HEK293 (cell line): ENCODE results near the gene ZMYND10.

ENCODE experiments used
- CTCF ChIA-PET: fragments of 350-600 bp; formaldehyde crosslinking; extraction: SDS; loops from one replicate; lab custom pipeline; 2021; ENCODE audit warnings: antibody characterized with exemption; lab: Yijun Ruan, JAX
- POLR2A ChIA-PET: fragments of 300-600 bp; formaldehyde crosslinking; extraction: SDS; loops from one replicate; lab custom pipeline; 2020; ENCODE audit warnings: antibody characterized with exemption, inconsistent platforms; lab: Yijun Ruan, JAX
- H3K27ac ChIP-seq: fragments of 200-500 bp; sonication (Bioruptor generic); 2 replicates; pipeline ENCODE4 v1.5.1; 2014; ENCODE audit warnings: low read depth, low read length, control low read depth, inconsistent platforms; ENCODE audit errors: extremely low read depth
- H3K36me3 ChIP-seq, 2 experiments: fragments of 200-500 bp in 1 of 2; sonication (Bioruptor generic) in 1 of 2; 1 replicate in 1 of 2; 2 replicates in 1 of 2; pipeline ENCODE4 v1.5.1; 2014 to 2017; ENCODE audit warnings: inconsistent platforms in 2 of 2, low read length in 2 of 2; ENCODE audit not compliant: control insufficient read depth in 2 of 2, insufficient read depth in 1 of 2
- H3K4me1 ChIP-seq: fragments of 200-500 bp; sonication (Bioruptor generic); 2 replicates; pipeline ENCODE4 v1.5.1; 2014; ENCODE audit warnings: mild to moderate bottlenecking, low read length, inconsistent platforms; ENCODE audit not compliant: control insufficient read depth, insufficient read depth
- H3K4me3 ChIP-seq: 2 replicates; pipeline ENCODE4 v1.5.1; 2011; ENCODE audit warnings: low read depth, mild to moderate bottlenecking, control low read depth, low read length, moderate library complexity
- H3K9me3 ChIP-seq: fragments of 200-500 bp; sonication (Bioruptor generic); 2 replicates; pipeline ENCODE4 v1.5.1; 2014; ENCODE audit warnings: low read depth, low read length, inconsistent platforms; ENCODE audit not compliant: control insufficient read depth, insufficient read depth
- GLI4 ChIP-seq: fragments of 450-650 bp; formaldehyde crosslinking; IDR thresholded peaks from 2 replicates; pipeline ENCODE4 v1.5.1; 2016; ENCODE audit warnings: missing biosample characterization, missing genetic modification characterization
- KLF17 ChIP-seq: fragments of 450-650 bp; formaldehyde crosslinking; IDR thresholded peaks from 2 replicates; pipeline ENCODE4 v1.5.1; 2016; ENCODE audit warnings: missing biosample characterization, missing genetic modification characterization
- SCRT1 ChIP-seq: fragments of 450-650 bp; formaldehyde crosslinking; IDR thresholded peaks from 2 replicates; pipeline ENCODE4 v1.5.1; 2016; ENCODE audit warnings: missing biosample characterization, missing genetic modification characterization, borderline replicate concordance
- SCRT2 ChIP-seq: fragments of 450-650 bp; formaldehyde crosslinking; IDR thresholded peaks from 2 replicates; pipeline ENCODE4 v1.5.1; 2016; ENCODE audit warnings: missing biosample characterization, missing genetic modification characterization
- SP3 ChIP-seq: fragments of 450-650 bp; formaldehyde crosslinking; IDR thresholded peaks from 2 replicates; pipeline ENCODE4 v1.5.1; 2016; ENCODE audit warnings: missing biosample characterization, missing genetic modification characterization
- TCF7L2 ChIP-seq: IDR thresholded peaks from 2 replicates; pipeline ENCODE4 v1.6.1; 2011; ENCODE audit warnings: low read depth, mild to moderate bottlenecking, inconsistent platforms, low read length, moderate library complexity, borderline replicate concordance
- YY2 ChIP-seq: fragments of 450-650 bp; formaldehyde crosslinking; IDR thresholded peaks from 2 replicates; pipeline ENCODE4 v1.5.1; 2016; ENCODE audit warnings: missing biosample characterization, missing genetic modification characterization
- ZBTB7A ChIP-seq: fragments of 450-650 bp; formaldehyde crosslinking; IDR thresholded peaks from 2 replicates; pipeline ENCODE4 v1.5.1; 2016; ENCODE audit warnings: low read depth, missing biosample characterization, missing genetic modification characterization
- ZNF148 ChIP-seq: fragments of 450-650 bp; formaldehyde crosslinking; IDR thresholded peaks from 2 replicates; pipeline ENCODE4 v1.5.0; 2017; ENCODE audit warnings: missing biosample characterization, missing genetic modification characterization, borderline replicate concordance
- ZNF214 ChIP-seq: fragments of 450-650 bp; formaldehyde crosslinking; IDR thresholded peaks from 2 replicates; pipeline ENCODE4 v1.5.1; 2017; ENCODE audit warnings: missing biosample characterization, mild to moderate bottlenecking, missing genetic modification characterization, borderline replicate concordance
- ZNF274 ChIP-seq, 2 experiments: fragments of 200-500 bp in 1 of 2; fragments of 450-650 bp in 1 of 2; sonication (Bioruptor generic) in 1 of 2; formaldehyde crosslinking in 1 of 2; IDR thresholded peaks; 2 replicates each; pipeline versions ENCODE4 v1.5.1 to v1.6.1; 2014 to 2016; ENCODE audit warnings: borderline replicate concordance in 1 of 2, inconsistent platforms in 1 of 2, low read length in 1 of 2, missing biosample characterization in 1 of 2, missing genetic modification characterization in 1 of 2
- ZNF311 ChIP-seq: fragments of 450-650 bp; formaldehyde crosslinking; IDR thresholded peaks from 2 replicates; pipeline ENCODE4 v1.5.1; 2017; ENCODE audit warnings: missing biosample characterization, missing genetic modification characterization, borderline replicate concordance
- ZNF473 ChIP-seq: fragments of 450-650 bp; formaldehyde crosslinking; IDR thresholded peaks from 2 replicates; pipeline ENCODE4 v1.5.1; 2017; ENCODE audit warnings: missing biosample characterization, missing genetic modification characterization
- ZNF510 ChIP-seq: fragments of 450-650 bp; formaldehyde crosslinking; IDR thresholded peaks from 2 replicates; pipeline ENCODE4 v1.5.1; 2018; ENCODE audit warnings: mild to moderate bottlenecking, missing genetic modification characterization, missing biosample characterization; ENCODE audit not compliant: insufficient replicate concordance
- ZNF529 ChIP-seq: fragments of 450-650 bp; formaldehyde crosslinking; IDR thresholded peaks from 2 replicates; pipeline ENCODE4 v1.5.1; 2017; ENCODE audit warnings: missing genetic modification characterization, missing biosample characterization; ENCODE audit not compliant: insufficient replicate concordance
- ZNF629 ChIP-seq: fragments of 450-650 bp; formaldehyde crosslinking; IDR thresholded peaks from 2 replicates; pipeline ENCODE4 v1.5.1; 2017; ENCODE audit warnings: missing biosample characterization, missing genetic modification characterization
- ZNF707 ChIP-seq: fragments of 450-650 bp; formaldehyde crosslinking; IDR thresholded peaks from 2 replicates; pipeline ENCODE4 v1.5.1; 2016; ENCODE audit warnings: missing biosample characterization, missing genetic modification characterization
- ZNF768 ChIP-seq: fragments of 450-650 bp; formaldehyde crosslinking; IDR thresholded peaks from 2 replicates; pipeline ENCODE4 v1.5.1; 2018; ENCODE audit warnings: missing biosample characterization, mild to moderate bottlenecking, missing genetic modification characterization
- ZNF777 ChIP-seq: fragments of 450-650 bp; formaldehyde crosslinking; IDR thresholded peaks from 2 replicates; pipeline ENCODE4 v1.5.1; 2017; ENCODE audit warnings: missing biosample characterization, missing genetic modification characterization, borderline replicate concordance
- ZNF792 ChIP-seq: fragments of 450-650 bp; formaldehyde crosslinking; IDR thresholded peaks from 2 replicates; pipeline ENCODE4 v1.5.1; 2016; ENCODE audit warnings: missing biosample characterization, missing genetic modification characterization
- ZSCAN4 ChIP-seq: fragments of 450-650 bp; formaldehyde crosslinking; IDR thresholded peaks from 2 replicates; pipeline ENCODE4 v1.5.1; 2017; ENCODE audit warnings: missing biosample characterization, missing genetic modification characterization
- TF ChIP-seq, protein P1 (sequence below): fragments of 450-650 bp; formaldehyde crosslinking; IDR thresholded peaks from 2 replicates; pipeline ENCODE4 v1.5.1; 2016; ENCODE audit warnings: missing biosample characterization, missing genetic modification characterization
- TF ChIP-seq, protein P2 (sequence below): fragments of 450-650 bp; formaldehyde crosslinking; IDR thresholded peaks from 2 replicates; pipeline ENCODE4 v1.5.1; 2016; ENCODE audit warnings: missing biosample characterization, missing genetic modification characterization

The ZMYND10 gene

DNA sequence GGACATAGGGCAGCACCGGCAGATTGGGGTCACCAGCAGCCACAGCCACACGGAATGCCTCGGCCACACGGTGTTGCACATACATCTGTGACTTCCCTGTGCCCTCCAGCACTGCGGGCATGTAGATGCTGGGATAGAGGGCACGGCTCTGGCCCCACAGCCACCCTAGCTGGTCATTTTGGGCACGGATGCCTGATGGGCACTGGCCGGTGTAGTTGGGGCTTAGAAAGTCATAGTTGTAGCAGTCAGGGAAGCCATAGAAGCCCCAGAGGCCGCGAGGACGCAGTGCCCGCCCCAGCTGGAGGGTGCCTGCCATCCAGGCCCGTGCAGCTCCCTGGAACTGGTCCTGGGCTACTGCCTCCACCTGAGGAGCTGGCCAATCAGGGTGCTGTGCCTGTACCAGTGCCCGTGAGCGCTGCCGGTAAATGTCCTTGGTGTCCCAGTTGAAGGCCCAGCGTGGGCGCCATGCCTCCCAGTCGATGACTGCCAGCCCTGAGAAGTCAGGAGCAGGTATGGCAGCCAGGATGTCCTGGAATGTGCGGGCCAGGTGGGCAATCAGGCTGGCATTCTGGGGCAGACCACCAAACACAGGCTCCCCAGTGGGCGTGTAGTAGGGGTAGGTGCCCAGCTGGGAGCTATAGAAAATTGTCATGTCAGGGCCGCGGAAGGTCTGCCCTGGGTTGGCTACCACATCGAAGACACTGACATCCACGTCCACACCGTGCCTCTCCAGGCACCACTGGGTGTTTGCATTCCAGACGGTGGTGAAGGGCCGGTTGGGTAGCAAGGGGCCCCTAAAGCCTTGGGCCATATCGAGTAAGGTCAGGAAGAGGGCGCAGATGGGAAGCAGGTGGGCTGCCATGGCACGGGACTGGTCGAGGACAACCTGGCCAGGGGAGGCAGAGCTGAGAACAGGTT, 43.2 kb downstream of the ZMYND10 start:
- Histone ChIP-seq H3K4me3 (no peak overlapping the region), H3K36me3 (peaks cover 0 to 1% of the 10 kb centered on the region in 2 experiments; a peak in 1 of 3 replicates), H3K9me3 (no peaks in the 10 kb centered on the region), H3K4me1 (no peaks in the 10 kb centered on the region), H3K27ac (no peak overlapping the region)
- TF ChIP-seq ZNF214 (tag by site-specific recombination) (no peak), SCRT2 (tag by site-specific recombination) (no peak), ZBTB7A (tag by site-specific recombination) (no peak), ZNF148 (tag by site-specific recombination) (no peak), ZNF629 (tag by site-specific recombination) (no peak), ZSCAN4 (tag by site-specific recombination) (no peak), SP3 (tag by site-specific recombination) (no peak), ZNF707 (tag by site-specific recombination) (no peak), SCRT1 (tag by site-specific recombination) (no peak), ZNF792 (tag by site-specific recombination) (no peak), ZNF768 (tag by site-specific recombination) (no peak), GLI4 (tag by site-specific recombination) (no peak), ZNF529 (tag by site-specific recombination) (no peak), KLF17 (no peak)
- TF ChIP-seq, protein P1, sequence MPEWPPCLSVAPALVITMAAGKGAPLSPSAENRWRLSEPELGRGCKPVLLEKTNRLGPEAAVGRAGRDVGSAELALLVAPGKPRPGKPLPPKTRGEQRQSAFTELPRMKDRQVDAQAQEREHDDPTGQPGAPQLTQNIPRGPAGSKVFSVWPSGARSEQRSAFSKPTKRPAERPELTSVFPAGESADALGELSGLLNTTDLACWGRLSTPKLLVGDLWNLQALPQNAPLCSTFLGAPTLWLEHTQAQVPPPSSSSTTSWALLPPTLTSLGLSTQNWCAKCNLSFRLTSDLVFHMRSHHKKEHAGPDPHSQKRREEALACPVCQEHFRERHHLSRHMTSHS (tag by site-specific recombination): no peak
- ChIA-PET CTCF (interaction anchor here (0.6 to 1.3 kb wide), 4 partner anchors 22 to 1312 kb away, joined by 3 to 4 read pairs (median 3); no protein-coding TSS in a partner anchor), POLR2A (interaction anchor here (0.7 to 1.5 kb wide), 3 partner anchors 10 to 26 kb away, joined by 4 to 5 read pairs (median 4); partner anchors contain the start of genes IFRD2 and TUSC2)

GRCh38 chr3:50300681-50301254, 44.8 kb downstream of the ZMYND10 start:
- H3K36me3 ChIP-seq: peaks cover 0 to 4% of the 10 kb centered on the region in 2 experiments; a peak in 1 of 3 replicates
- no peaks in the 10 kb centered on the region for H3K9me3 ChIP-seq
- TF ChIP-seq, protein P2, sequence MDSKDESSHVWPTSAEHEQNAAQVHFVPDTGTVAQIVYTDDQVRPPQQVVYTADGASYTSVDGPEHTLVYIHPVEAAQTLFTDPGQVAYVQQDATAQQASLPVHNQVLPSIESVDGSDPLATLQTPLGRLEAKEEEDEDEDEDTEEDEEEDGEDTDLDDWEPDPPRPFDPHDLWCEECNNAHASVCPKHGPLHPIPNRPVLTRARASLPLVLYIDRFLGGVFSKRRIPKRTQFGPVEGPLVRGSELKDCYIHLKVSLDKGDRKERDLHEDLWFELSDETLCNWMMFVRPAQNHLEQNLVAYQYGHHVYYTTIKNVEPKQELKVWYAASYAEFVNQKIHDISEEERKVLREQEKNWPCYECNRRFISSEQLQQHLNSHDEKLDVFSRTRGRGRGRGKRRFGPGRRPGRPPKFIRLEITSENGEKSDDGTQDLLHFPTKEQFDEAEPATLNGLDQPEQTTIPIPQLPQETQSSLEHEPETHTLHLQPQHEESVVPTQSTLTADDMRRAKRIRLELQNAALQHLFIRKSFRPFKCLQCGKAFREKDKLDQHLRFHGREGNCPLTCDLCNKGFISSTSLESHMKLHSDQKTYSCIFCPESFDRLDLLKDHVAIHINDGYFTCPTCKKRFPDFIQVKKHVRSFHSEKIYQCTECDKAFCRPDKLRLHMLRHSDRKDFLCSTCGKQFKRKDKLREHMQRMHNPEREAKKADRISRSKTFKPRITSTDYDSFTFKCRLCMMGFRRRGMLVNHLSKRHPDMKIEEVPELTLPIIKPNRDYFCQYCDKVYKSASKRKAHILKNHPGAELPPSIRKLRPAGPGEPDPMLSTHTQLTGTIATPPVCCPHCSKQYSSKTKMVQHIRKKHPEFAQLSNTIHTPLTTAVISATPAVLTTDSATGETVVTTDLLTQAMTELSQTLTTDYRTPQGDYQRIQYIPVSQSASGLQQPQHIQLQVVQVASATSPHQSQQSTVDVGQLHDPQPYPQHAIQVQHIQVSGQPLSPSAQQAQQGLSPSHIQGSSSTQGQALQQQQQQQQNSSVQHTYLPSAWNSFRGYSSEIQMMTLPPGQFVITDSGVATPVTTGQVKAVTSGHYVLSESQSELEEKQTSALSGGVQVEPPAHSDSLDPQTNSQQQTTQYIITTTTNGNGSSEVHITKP (tag by site-specific recombination): no peak
- TF ChIP-seq ZNF473 (tag by site-specific recombination): no peak
- TF ChIP-seq YY2 (tag by site-specific recombination): no peak
- TF ChIP-seq TCF7L2: no peak
- no peak for TF ChIP-seq ZNF274 (IDR thresholded peaks at IDR 0.05; ENCODE audit: low read length)
- TF ChIP-seq ZNF274 (tag by site-specific recombination; IDR thresholded peaks at IDR 0.05; ENCODE audit: borderline replicate concordance): no peak
- TF ChIP-seq ZNF777 (tag by site-specific recombination): no peak
- TF ChIP-seq ZNF629 (tag by site-specific recombination): no peak
- TF ChIP-seq ZNF510 (tag by site-specific recombination): no peak
- no peak for TF ChIP-seq ZNF311
- TF ChIP-seq, all 188 proteins: peak for 0
- no peak overlapping the region; the same call in 1 of the 2 replicates for H3K27ac ChIP-seq
- no peaks in the 10 kb centered on the region for H3K4me1 ChIP-seq
- CTCF ChIA-PET: interaction anchor here (0.6 kb wide), 1 partner anchor 18 kb away, joined by 5 read pairs; no protein-coding TSS in a partner anchor
- no peak overlapping the region for H3K4me3 ChIP-seq
- POLR2A ChIA-PET: no interaction called here
